Mucosa of stomach (tissue), 1 donor: ENCODE measurements around the gene RSPO3.

Source experiments
- H3K27me3 ChIP-seq: one replicate; pipeline ENCODE4 v1.7.0; 2013; ENCODE audit warnings: mild to moderate bottlenecking, low read length; ENCODE audit not compliant: control insufficient read depth, insufficient read depth
- H3K36me3 ChIP-seq: one replicate; pipeline ENCODE4 v1.7.0; 2013; ENCODE audit warnings: low read length; ENCODE audit not compliant: control insufficient read depth, insufficient read depth
- H3K4me1 ChIP-seq: one replicate; pipeline ENCODE4 v1.7.0; 2013; ENCODE audit warnings: mild to moderate bottlenecking, low read length; ENCODE audit not compliant: control insufficient read depth, insufficient read depth
- H3K4me3 ChIP-seq: one replicate; pipeline ENCODE4 v1.7.0; 2013; ENCODE audit warnings: low read length
- H3K9ac ChIP-seq: one replicate; pipeline ENCODE4 v1.7.0; 2013; ENCODE audit warnings: mild to moderate bottlenecking, low read length, moderate library complexity
- H3K9me3 ChIP-seq: one replicate; pipeline ENCODE4 v1.7.0; 2013; ENCODE audit warnings: mild to moderate bottlenecking, low read length, moderate library complexity; ENCODE audit not compliant: control insufficient read depth
- donor health status: Pancreatic carcinoma.

RSPO3 gene

GRCh38 chr6:127173156-127173940 is 54.9 kb downstream of the RSPO3 start:
- Histone ChIP-seq H3K4me3 (no peak overlapping the region), H3K4me1 (no peaks in the 10 kb centered on the region), H3K9ac (no peak overlapping the region), H3K27me3 (no peaks in the 10 kb centered on the region), H3K9me3 (no peaks in the 10 kb centered on the region), H3K36me3 (no peaks in the 10 kb centered on the region)

DNA sequence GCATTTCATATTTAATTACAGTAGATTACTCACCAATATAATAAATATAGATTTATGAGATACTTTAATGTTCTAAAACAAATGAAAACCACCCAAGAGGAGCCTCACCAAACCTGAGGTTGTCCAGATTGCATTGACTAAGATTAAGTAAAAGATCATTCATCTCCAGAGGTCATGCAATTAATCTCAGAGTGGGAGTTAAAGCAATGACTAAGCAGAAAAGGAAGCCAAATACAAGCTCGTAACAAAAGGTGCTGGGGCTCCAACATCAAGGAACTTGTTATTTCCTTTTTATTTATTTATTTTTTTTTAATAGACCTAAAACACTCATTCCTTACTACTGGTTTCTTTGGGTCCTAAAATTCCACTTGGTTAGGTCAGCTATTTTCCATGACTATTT is 57.7 kb downstream of the RSPO3 start:
- Histone ChIP-seq H3K4me3 (no peak overlapping the region), H3K4me1 (no peaks in the 10 kb centered on the region), H3K36me3 (no peaks in the 10 kb centered on the region), H3K9ac (no peak overlapping the region), H3K27me3 (no peaks in the 10 kb centered on the region), H3K9me3 (no peaks in the 10 kb centered on the region)

DNA sequence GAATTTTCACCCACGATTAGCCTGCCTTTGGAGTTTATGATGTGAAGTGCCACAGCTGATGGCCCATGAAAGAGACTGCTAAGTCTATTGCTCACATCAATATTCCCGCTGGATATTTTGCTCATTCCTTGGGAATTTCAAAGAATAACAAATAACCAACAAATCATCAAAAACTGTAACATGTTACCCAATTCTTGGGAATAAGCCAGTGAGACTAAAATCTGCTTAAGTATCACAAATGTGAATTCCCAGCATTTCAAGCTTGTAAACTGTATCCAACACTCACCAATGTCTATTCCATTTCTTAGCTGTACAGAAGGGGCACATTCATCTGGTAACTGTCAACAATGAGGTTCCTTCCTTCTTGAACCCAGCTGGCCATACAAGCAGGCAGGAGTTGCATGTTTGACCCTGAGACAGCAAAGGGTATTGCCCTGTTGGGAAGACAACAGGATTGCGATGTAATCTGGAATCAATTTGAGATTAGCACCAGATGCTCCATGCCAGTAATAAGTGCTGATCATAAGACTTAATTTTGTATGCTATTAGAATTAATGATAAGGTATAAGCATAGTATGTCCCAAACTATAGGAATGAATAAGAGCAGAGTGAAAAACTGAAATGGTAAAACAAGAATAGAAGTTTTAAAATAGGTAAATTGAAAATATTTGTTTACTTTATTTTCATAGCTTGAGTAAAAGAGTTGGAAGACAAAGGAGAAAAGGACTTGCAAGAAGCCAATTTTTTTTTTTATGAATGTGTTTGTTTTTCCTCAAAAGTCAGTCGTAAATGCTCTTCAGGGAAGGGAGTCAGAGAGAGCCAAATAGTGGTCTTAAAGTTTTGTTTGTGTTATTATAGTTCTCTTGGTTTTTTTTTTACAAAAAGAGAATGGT is 58.8 kb downstream of the RSPO3 start:
- Histone ChIP-seq H3K27me3 (no peaks in the 10 kb centered on the region), H3K36me3 (no peaks in the 10 kb centered on the region), H3K4me1 (no peaks in the 10 kb centered on the region), H3K4me3 (no peak overlapping the region), H3K9me3 (no peaks in the 10 kb centered on the region), H3K9ac (no peak overlapping the region)

DNA sequence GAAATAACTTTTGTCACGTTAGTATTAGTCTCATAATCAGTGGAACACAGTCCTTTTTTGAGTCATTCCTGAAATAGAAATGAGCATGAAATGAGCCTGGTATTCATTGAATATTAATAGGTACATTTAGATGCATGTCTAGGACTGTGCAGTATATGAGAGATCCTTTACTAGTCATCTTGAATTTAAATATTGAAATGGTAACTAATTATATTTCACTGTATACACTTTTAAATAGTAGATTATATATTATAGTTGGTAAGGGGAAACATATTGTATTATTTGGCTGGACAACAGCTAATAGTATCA is 59.4 kb downstream of the RSPO3 start:
- Histone ChIP-seq H3K4me3 (no peak overlapping the region), H3K27me3 (no peaks in the 10 kb centered on the region), H3K36me3 (no peaks in the 10 kb centered on the region), H3K9ac (no peak overlapping the region), H3K4me1 (no peaks in the 10 kb centered on the region), H3K9me3 (no peaks in the 10 kb centered on the region)

- Histone ChIP-seq H3K9me3 (no peaks in the 10 kb centered on the region), H3K9ac (no peak overlapping the region), H3K36me3 (no peaks in the 10 kb centered on the region), H3K27me3 (no peaks in the 10 kb centered on the region), H3K4me1 (no peaks in the 10 kb centered on the region), H3K4me3 (no peak overlapping the region)
These were observed 60.3 kb downstream of the RSPO3 start for GRCh38 chr6:127178746-127179145.

DNA sequence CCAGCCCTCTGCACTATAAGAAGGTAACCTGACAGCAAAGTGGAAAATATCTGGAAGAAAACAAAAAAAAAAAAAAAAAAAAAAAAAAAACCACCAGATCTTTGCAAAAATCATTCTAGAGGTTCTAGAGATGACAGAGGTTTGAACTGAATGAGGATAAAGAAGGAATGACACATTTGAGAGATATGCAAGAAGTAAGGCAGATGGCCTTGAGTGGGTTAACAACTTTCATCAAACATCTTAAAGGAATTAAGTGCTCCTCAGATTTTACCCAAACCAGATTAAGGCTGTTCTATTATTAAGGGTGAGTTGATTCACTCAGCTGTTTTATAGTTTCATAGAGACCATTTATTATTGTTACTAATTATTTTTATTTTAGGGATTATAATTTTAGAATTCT is 62.0 kb downstream of the RSPO3 start:
- Histone ChIP-seq H3K9me3 (no peaks in the 10 kb centered on the region), H3K27me3 (no peaks in the 10 kb centered on the region), H3K4me1 (no peaks in the 10 kb centered on the region), H3K36me3 (no peaks in the 10 kb centered on the region), H3K9ac (no peak overlapping the region), H3K4me3 (no peak overlapping the region)

DNA sequence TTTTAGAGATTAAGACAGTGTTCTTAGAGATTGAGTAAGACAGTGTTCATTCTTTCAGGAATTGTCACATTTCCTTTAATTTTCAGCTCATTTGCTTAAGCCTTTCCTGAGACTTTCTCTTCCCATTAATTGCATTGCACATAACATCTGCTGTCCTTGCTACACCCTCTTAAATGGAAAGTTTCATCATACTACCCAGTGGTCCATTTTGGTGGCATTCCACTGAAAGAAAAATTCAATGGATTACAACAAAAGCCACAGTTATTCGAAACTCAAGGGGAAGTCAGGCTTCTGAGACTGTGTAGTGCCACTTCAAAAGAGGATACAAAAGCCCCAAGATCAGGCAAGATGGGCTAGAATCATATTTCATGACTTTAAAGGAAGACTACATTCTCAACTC is 64.0 kb downstream of the RSPO3 start:
- H3K27me3 ChIP-seq = no peaks in the 10 kb centered on the region
- H3K4me3 ChIP-seq = no peak overlapping the region
- no peak overlapping the region for H3K9ac ChIP-seq
- no peaks in the 10 kb centered on the region for H3K4me1 ChIP-seq
- H3K9me3 ChIP-seq = no peaks in the 10 kb centered on the region
- no peaks in the 10 kb centered on the region for H3K36me3 ChIP-seq

- Histone ChIP-seq H3K9me3 (no peaks in the 10 kb centered on the region), H3K27me3 (no peaks in the 10 kb centered on the region), H3K36me3 (no peaks in the 10 kb centered on the region), H3K4me3 (no peak overlapping the region), H3K9ac (no peak overlapping the region), H3K4me1 (no peaks in the 10 kb centered on the region)
These were observed 67.0 kb downstream of the RSPO3 start for GRCh38 chr6:127185437-127185995.

- Histone ChIP-seq H3K27me3 (no peaks in the 10 kb centered on the region), H3K36me3 (no peaks in the 10 kb centered on the region), H3K9ac (no peak overlapping the region), H3K9me3 (no peaks in the 10 kb centered on the region), H3K4me3 (no peak overlapping the region), H3K4me1 (no peaks in the 10 kb centered on the region)
These were observed 68.4 kb downstream of the RSPO3 start for GRCh38 chr6:127186889-127187288.

- Histone ChIP-seq H3K9me3 (no peaks in the 10 kb centered on the region), H3K9ac (no peak overlapping the region), H3K4me3 (no peak overlapping the region), H3K36me3 (no peaks in the 10 kb centered on the region), H3K27me3 (no peaks in the 10 kb centered on the region), H3K4me1 (no peaks in the 10 kb centered on the region)
These were observed 70.3 kb downstream of the RSPO3 start for GRCh38 chr6:127188744-127189143.

GRCh38 chr6:127190552-127190951 is 72.1 kb downstream of the RSPO3 start:
- Histone ChIP-seq H3K36me3 (no peaks in the 10 kb centered on the region), H3K4me3 (no peak overlapping the region), H3K27me3 (no peaks in the 10 kb centered on the region), H3K9ac (no peak overlapping the region), H3K9me3 (no peaks in the 10 kb centered on the region), H3K4me1 (no peaks in the 10 kb centered on the region)

DNA sequence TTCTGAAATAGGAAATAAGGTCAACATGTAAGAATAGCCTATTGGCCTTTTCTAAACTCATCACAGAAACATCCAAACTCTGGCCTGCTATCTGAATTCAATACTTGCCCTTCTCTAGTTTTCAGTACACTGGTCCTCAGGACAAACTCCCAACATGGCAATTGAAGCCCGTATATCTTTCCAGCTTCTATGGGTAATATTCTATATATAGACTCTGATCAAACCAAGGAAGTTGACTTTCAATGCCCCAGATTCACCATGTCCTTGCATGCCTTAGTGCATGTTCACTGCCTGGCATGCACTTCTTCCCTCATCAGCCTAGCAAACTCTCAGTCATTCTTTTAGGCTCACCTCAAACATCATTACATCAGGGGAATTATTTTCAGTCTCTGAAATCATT is 73.2 kb downstream of the RSPO3 start:
- Histone ChIP-seq H3K4me1 (no peaks in the 10 kb centered on the region), H3K9me3 (no peaks in the 10 kb centered on the region), H3K9ac (no peak overlapping the region)

More for the DNA sequence above, 73.2 kb downstream of the RSPO3 start:
- no peak overlapping the region for H3K4me3 ChIP-seq
- H3K36me3 ChIP-seq = no peaks in the 10 kb centered on the region
- no peaks in the 10 kb centered on the region for H3K27me3 ChIP-seq
